GM12878 (cell line): ENCODE measurements around the gene IL1RAPL1. TPM values are rescaled to one million over a fixed set of nuclear protein-coding genes. Genes with fewer than 3 reads are reported as not detected.

ENCODE experiments used
- ATF7 ChIP-seq: fragments of 450-650 bp; IDR thresholded peaks from 2 replicates; pipeline ENCODE4 v1.6.1; 2016; ENCODE audit warnings: low read depth, mild to moderate bottlenecking
- CHD1 ChIP-seq: IDR thresholded peaks from 2 replicates; pipeline ENCODE4 v1.6.1; 2012; ENCODE audit warnings: low read depth, low read length, improper control_type of control experiment
- CUX1 ChIP-seq: IDR thresholded peaks from 2 replicates; pipeline ENCODE4 v1.6.1; 2012; ENCODE audit warnings: improper control_type of control experiment, low read depth, low read length; ENCODE audit not compliant: insufficient replicate concordance
- MEF2B ChIP-seq: fragments of 450-650 bp; IDR thresholded peaks from 2 replicates; pipeline ENCODE4 v1.6.1; 2018; ENCODE audit warnings: mild to moderate bottlenecking, moderate library complexity; ENCODE audit not compliant: partially characterized antibody, poor library complexity, severe bottlenecking
- MLLT1 ChIP-seq: fragments of 450-650 bp; IDR thresholded peaks from 2 replicates; pipeline ENCODE4 v1.6.1; 2016; ENCODE audit warnings: mild to moderate bottlenecking
- RCOR1 ChIP-seq: conservative IDR thresholded peaks from 2 replicates; pipeline ENCODE4 v1.6.1; 2012; ENCODE audit warnings: low read depth, low read length, improper control_type of control experiment
- STAT1 ChIP-seq: fragments of 450-650 bp; conservative IDR thresholded peaks from 2 replicates; pipeline ENCODE4 v1.6.1; 2014; ENCODE audit warnings: antibody characterized with exemption, mild to moderate bottlenecking
- SUPT20H ChIP-seq: IDR thresholded peaks from 2 replicates; pipeline ENCODE4 v1.6.1; 2011; ENCODE audit warnings: low read depth, mild to moderate bottlenecking, low read length, moderate library complexity, borderline replicate concordance; ENCODE audit not compliant: control insufficient read depth
- TCF12 ChIP-seq: IDR thresholded peaks from 2 replicates; pipeline ENCODE4 v1.6.1; 2011; ENCODE audit warnings: low read depth, mild to moderate bottlenecking, low read length
- YY1 ChIP-seq: IDR thresholded peaks from 2 replicates; pipeline ENCODE4 v1.6.1; 2011; ENCODE audit warnings: low read depth, mild to moderate bottlenecking, low read length
- polyA plus RNA-seq, 11 experiments: library from polyadenylated mRNA; depleted of rRNA in 4 of 11; unstranded in 6 of 11; stranded (reverse) in 5 of 11; fragments of >200 nt; fragmentation: Nextera tagmentation in 4 of 11; fragmentation: Illumina TruSeq in 1 of 11; extraction: Ambion mirVana in 4 of 11; extraction: Trizol in 1 of 11; gene quantifications; 1 replicate in 1 of 11; 2 replicates in 10 of 11; pipeline versions ENCODE4 v1.2.1 to v1.2.3, GENCODE V29; 2011 to 2016; ENCODE audit warnings: inconsistent platforms in 2 of 11, missing spikeins in 2 of 11, low read depth in 1 of 11
- total RNA-seq, 4 experiments: library from RNA; depleted of rRNA in 3 of 4; stranded (reverse); fragments of >200 nt in 3 of 4; fragmentation: Illumina TruSeq in 1 of 4; extraction: Trizol in 1 of 4; gene quantifications; 2 replicates each; pipeline versions ENCODE4 v1.2.1 to v1.2.3, GENCODE V29; 2013 to 2021

IL1RAPL1 gene
- total and polyA plus RNA-seq, 10 of the 15 experiments (the other 5 are each of a cell fraction or from before 2014, with no cell fraction given) = not detected

GRCh38 chrX:29787656-29788055 is 1200.4 kb downstream of the IL1RAPL1 start (continued):
- TF ChIP-seq MEF2B (no peak), YY1 (no peak), TCF12 (no peak), ATF7 (no peak), RCOR1 (no peak), SUPT20H (no peak), STAT1 (no peak), CHD1 (no peak), CUX1 (no peak), MLLT1 (no peak)
- TF ChIP-seq, all 136 proteins: peak for 0
